CD4-positive, alpha-beta T cell treated with Interleukin-10 for 1 hour (primary cell): ENCODE data around the gene IL13RA1.
"Not testable (repeated sequence)": the region's sequence is repeated elsewhere in the genome, so short reads cannot be mapped to it uniquely, and the experiment has no call there.

Source experiments
- DNase-seq: peaks from one replicate; pipeline ENCODE4 v3.0.0-alpha.2; 2020

IL13RA1 gene

DNA sequence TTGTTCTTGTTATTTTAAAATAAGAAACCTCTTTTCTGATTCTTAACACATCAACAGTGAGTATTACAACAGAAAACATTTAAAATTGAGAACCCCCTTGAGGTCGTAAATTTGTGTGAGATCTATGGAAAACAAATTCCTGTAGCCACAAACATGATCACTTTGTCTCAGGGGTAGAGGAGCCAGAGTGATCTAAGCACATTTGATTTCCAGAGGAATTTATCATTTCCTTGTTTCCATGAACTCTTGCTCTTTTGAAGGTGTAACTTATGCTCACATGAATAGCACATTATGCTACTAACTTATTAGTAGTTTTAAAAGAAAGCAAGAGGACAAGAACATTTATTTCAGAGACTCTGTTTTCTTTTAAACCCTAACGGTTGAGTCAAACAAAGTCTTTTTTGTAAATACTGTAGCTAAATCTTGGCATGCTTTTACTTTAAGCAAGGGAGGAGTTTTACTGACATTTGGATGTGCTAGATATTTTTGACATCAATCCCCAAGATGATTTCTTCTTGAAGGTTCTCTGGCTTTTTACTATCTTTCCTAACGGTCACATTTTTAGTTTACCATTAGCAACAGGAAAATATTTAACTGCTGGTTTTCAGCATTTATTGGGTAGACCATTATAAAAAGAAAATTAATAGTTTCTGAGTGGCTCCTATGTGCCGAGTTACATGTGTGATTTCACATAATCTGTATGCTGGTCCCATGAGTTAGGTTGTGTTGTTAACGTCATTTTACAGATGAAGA, 68.3 kb downstream of the IL13RA1 start:
- DNase-seq: no peak

DNA sequence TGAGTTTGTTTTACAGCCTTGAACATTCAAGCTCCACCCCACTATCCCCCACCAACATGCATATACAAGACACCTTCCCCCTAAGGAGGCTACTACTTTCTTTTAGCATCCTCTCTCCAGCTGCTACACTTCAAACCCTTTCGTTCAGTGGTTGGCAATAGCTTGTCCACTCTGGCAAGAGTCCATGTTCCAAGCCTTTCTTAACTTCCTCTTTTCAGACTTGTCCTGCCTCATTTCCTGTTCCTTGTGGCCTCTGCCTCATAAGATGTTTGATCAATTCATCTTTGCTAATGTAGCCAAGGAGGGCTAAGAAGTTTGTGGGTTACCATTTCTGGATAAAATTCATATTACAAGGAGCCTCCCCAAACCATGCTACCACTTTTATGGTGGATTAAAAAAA, 75.5 kb downstream of the IL13RA1 start:
- no peak for DNase-seq

DNA sequence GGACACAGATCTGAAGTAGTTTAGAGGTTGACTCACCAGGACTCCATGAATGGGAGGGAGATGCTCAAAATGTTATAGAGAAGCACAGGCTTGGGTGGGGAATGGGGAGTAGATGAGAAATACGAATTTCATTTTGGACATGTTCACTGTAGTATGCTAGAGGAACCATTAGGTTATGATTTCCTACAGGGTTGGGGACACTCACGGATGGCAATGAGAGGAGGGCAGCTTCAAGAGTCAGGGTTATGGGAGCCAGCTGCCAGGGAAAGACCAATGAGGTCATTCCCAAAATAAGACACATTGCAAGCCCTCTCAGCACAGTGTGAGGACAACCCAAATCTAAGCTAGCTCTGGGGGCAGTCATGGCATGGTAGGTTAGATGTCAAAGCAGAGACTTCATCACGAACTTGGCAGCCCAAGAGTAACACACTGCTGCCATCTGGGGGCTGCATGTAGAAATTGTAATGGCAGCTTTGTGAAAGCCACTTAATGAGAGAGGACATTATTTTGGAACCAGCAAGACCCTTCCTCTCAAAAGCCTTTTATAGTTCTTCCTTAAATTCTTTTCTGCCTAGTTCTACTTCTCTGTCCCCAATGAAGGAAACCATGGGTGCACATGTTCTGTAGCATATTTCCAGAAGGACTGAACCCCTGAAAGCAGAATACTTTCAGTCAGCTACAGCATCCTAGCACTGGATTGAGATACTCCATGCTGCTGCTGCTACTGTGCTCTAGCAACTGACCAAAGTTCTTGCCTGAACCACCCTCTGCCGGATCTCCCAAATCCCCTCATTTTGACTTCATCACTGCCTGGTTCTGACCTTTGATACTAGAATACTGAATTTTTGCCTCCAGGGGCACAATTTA, 80.0 kb downstream of the IL13RA1 start:
- DNase-seq: peak; percentile 23

DNA sequence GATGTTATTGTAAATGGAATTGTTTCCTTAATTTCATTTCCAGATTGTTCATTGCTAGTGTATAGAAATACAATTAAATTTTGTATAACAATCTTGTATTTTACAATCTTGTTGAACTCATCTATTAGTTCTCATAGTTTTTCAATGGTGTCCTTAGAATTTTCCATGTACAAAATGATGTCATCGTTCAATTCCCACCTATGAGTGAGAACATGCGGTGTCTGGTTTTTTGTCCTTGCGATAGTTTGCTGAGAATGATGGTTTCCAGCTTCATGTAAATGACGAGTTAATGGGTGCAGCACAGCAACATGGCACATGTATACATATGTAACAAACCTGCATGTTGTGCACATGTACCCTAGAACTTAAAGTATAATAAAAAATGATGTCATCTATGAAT, 89.9 kb downstream of the IL13RA1 start:
- DNase-seq: not testable (repeated sequence)

DNA sequence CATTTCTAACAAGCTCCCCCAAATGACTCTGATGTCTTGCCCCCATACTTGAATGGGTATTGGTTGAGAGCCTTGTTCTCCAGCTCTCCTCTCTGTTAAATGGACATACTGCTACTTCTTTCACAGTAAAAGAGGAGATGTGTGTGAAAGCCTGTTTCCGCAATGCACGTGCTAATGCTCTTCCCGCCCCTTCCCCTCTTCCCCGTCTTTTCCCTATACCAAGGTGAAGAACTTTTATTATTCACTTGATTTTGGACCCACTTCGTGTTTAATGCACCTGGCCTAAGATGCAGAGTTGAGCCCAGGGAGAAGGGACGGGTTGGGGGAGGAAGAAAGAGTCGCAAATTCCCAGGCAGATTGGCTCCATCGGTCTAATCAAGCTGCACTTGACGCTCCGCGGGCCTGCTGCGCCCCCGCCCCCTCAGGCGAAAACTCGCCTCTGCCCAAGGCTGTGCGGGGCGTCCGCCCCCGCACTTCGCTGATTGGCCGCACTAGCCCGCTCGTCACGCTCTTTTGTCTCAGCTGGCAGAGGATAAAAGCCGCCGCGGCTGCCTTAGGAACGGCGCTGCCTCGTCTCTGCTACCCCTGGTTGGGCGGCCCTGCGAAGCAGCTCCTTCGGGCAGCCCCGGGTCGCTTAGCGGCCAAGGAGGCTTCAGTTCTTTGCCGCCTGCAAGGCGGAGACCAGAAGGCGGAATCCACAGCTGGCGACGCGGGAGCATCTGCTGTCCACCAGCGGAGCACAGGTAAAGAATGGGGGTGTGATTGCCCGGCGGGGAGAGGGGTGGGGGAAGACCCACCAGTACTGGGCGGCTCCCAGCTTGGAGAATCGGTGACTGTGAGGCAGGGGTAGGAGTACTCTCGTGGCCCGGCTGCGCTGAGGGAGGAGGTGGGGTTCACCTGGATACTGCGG, 96.1 kb downstream of the IL13RA1 start, which contains the start of gene ZCCHC12:
Gene ZCCHC12, plus strand, starts transcription at position 562 of the 910 bp plus-strand sequence. CDS start 1,421 bp downstream, outside the sequence.
- DNase-seq: peak; percentile 39

DNA sequence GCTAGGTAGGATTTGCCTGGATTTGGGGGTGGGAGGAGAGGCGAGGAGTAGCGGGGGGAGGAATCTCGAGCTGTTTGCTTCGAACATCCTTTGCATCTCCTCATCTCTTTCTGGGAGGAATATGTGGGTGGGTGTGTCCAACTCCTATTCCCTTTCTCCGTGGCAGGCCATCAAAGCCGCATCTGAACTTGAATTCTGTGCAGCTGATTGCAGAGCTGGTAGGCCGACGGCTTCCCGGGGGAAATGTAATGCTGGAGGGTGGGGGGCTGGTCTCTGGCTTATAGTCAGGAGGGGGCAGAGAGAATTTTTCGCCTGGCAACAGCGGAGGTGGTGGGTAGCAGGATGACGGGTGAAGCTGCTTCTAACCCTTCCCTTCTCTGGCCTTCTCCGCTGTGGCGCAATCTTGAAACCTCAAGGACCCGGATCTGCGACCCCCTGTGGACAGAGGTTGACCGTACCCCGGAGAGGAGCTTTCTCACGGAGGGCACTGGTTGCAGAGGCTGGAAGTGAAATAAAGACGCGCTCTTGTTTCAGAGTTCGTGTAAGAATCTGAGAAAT, 96.8 kb downstream of the IL13RA1 start:
- DNase-seq: no peak

DNA sequence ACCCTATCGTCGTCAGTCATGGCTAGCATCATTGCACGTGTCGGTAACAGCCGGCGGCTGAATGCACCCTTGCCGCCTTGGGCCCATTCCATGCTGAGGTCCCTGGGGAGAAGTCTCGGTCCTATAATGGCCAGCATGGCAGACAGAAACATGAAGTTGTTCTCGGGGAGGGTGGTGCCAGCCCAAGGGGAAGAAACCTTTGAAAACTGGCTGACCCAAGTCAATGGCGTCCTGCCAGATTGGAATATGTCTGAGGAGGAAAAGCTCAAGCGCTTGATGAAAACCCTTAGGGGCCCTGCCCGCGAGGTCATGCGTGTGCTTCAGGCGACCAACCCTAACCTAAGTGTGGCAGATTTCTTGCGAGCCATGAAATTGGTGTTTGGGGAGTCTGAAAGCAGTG, 97.8 kb downstream of the IL13RA1 start:
- no peak for DNase-seq

DNA sequence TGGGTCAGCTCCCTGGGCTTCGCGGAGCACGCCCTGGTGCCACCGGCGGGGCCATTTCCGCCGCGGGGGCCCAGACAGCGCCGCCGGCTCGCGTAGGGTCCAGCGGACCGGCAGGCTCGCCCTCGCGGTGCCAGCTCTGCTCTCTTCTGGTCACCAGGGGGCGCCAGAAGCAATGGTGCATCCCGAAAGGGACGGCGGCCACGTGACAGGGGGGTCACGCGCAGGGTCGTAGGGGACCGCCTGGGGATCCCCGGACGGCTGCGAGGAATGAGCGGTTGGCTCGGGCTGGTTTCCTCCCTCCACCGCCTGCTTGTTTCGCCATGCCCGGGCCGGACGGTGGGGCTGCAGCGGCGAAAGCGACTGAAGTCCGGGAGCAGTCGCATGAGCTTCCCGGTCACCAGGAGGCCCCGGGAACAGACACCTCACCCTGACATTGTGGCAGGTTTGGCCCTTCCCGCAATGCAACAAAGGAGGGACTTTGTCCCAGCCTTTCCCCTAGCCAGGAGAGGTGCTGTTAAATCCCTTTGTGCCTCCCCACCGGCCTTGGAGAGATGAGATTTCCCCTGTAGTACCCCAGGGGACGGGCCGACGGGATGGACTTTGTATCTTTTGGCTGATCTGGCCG, 112.0 kb downstream of the IL13RA1 start:
- peak; percentile 51 for DNase-seq
